HCT116 (cell line): ENCODE data around the gene MARK1. TPM values are rescaled to one million over a fixed set of nuclear protein-coding genes. Genes with fewer than 3 reads are reported as not detected.

Experiments
- ATAC-seq: fragments of 200-7000 bp; cut with Tn5 transposase; 2 replicates; pipeline ENCODE4 v1.9.1; 2020; ENCODE audit warnings: mild to moderate bottlenecking, moderate library complexity
- BruUV-seq: library from RNA; stranded (reverse); fragments of 400-500 nt; replicated peaks from 2 replicates; lab custom pipeline; 2021; lab: Mats Ljungman, UMichigan
- CTCF ChIA-PET: fragments of 300-600 bp; sonication (Branson Sonifier 250); formaldehyde crosslinking; loops from one replicate; lab custom pipeline; 2021; ENCODE audit warnings: antibody characterized with exemption; lab: Charles Lee
- POLR2A ChIA-PET: fragments of 300-600, 350-600 bp; sonication (Branson Sonifier 250); formaldehyde crosslinking; loops from one replicate; lab custom pipeline; 2021; ENCODE audit warnings: antibody characterized with exemption; lab: Charles Lee
- RAD21 ChIA-PET, 2 experiments: fragments of 300-600 bp; sonication (Branson Sonifier 250); formaldehyde crosslinking; loops; one replicate each; lab custom pipeline; 2023; ENCODE audit warnings: low total read pairs in 2 of 2; ENCODE audit not compliant: uncharacterized antibody in 2 of 2, unreplicated experiment in 2 of 2, low non-redundant PET in 1 of 2; lab: Charles Lee
- DNase-seq: peaks from one replicate; pipeline ENCODE4 v3.0.0-alpha.2; 2010; ENCODE audit warnings: low read depth, low spot score
- H2AFZ ChIP-seq: fragments of 200-600 bp; shearing (Covaris generic), sonication (generic); 2 replicates; pipeline ENCODE4 v1.6.1; 2017; ENCODE audit warnings: low read depth, mixed run types, mixed read lengths, antibody characterized with exemption, low read length; ENCODE audit not compliant: poor library complexity, severe bottlenecking
- H3K27ac ChIP-seq: 2 replicates; pipeline ENCODE4 v1.5.1; 2012; ENCODE audit warnings: low read depth, low read length
- H3K27me3 ChIP-seq: fragments of 200-600 bp; sonication (generic); 2 replicates; pipeline ENCODE4 v1.6.1; 2016; ENCODE audit warnings: mixed run types, low read length, mixed read lengths; ENCODE audit not compliant: insufficient read depth
- H3K36me3 ChIP-seq, 2 experiments: fragments of 200-500 bp in 1 of 2; fragments of 200-600 bp in 1 of 2; sonication (Bioruptor generic) in 1 of 2; sonication (generic) in 1 of 2; 2 replicates each; pipeline versions ENCODE4 v1.5.1 to v1.6.1; 2014 to 2016; ENCODE audit warnings: low read length in 2 of 2, inconsistent platforms in 1 of 2, mixed read lengths in 1 of 2, mixed run types in 1 of 2; ENCODE audit not compliant: insufficient read depth in 2 of 2, control insufficient read depth in 1 of 2
- H3K4me1 ChIP-seq, 2 experiments: fragments of 200-600 bp in 1 of 2; sonication (generic) in 1 of 2; 2 replicates each; pipeline versions ENCODE4 v1.5.1 to v1.6.1; 2012 to 2017; ENCODE audit warnings: low read length in 2 of 2, inconsistent platforms in 1 of 2, mild to moderate bottlenecking in 1 of 2, mixed read lengths in 1 of 2, mixed run types in 1 of 2, moderate library complexity in 1 of 2; ENCODE audit not compliant: insufficient read depth in 2 of 2, control insufficient read depth in 1 of 2
- H3K4me2 ChIP-seq: fragments of 200-600 bp; sonication (generic); 2 replicates; pipeline ENCODE4 v1.6.1; 2017; ENCODE audit warnings: mixed run types, low read length, mixed read lengths
- H3K4me3 ChIP-seq, 2 experiments: fragments of 200-600 bp in 1 of 2; sonication (generic) in 1 of 2; replicated peaks in 1 of 2; 2 replicates each; pipeline ENCODE4 v1.5.1; 2011 to 2016; ENCODE audit warnings: low read length in 2 of 2, control low read depth in 1 of 2, low read depth in 1 of 2, mild to moderate bottlenecking in 1 of 2, mixed read lengths in 1 of 2, mixed run types in 1 of 2
- H3K79me2 ChIP-seq: fragments of 200-600 bp; sonication (generic); 2 replicates; pipeline ENCODE4 v1.6.1; 2017; ENCODE audit warnings: mild to moderate bottlenecking, mixed run types, low read length, moderate library complexity, mixed read lengths; ENCODE audit not compliant: insufficient read depth
- H3K9ac ChIP-seq: fragments of 200-600 bp; sonication (generic); 2 replicates; pipeline ENCODE4 v1.6.1; 2016; ENCODE audit warnings: low read length, mixed read lengths
- H3K9me2 ChIP-seq: fragments of 200-600 bp; sonication (generic), shearing (Covaris generic); 2 replicates; pipeline ENCODE4 v1.6.1; 2017; ENCODE audit warnings: mixed run types, mild to moderate bottlenecking, moderate library complexity; ENCODE audit not compliant: insufficient read depth
- H3K9me3 ChIP-seq, 2 experiments: fragments of 200-500 bp in 1 of 2; fragments of 200-600 bp in 1 of 2; sonication (Bioruptor generic) in 1 of 2; sonication (generic) in 1 of 2; 2 replicates each; pipeline ENCODE4 v1.6.1; 2014 to 2017; ENCODE audit warnings: low read length in 2 of 2, mixed read lengths in 2 of 2, inconsistent platforms in 1 of 2, low read depth in 1 of 2, mild to moderate bottlenecking in 1 of 2, mixed run types in 1 of 2, moderate library complexity in 1 of 2; ENCODE audit not compliant: control insufficient read depth in 1 of 2, insufficient read depth in 1 of 2
- H4K20me1 ChIP-seq: fragments of 200-600 bp; sonication (generic), shearing (Covaris generic); 2 replicates; pipeline ENCODE4 v1.6.1; 2017; ENCODE audit warnings: mixed run types, mild to moderate bottlenecking, moderate library complexity; ENCODE audit not compliant: insufficient read depth
- ATF3 ChIP-seq: IDR thresholded peaks from 2 replicates; pipeline ENCODE4 v1.6.1; 2012
- CBX3 ChIP-seq: IDR thresholded peaks from 2 replicates; pipeline ENCODE4 v1.6.1; 2012; ENCODE audit warnings: low read depth
- CEBPB ChIP-seq: IDR thresholded peaks from 2 replicates; pipeline ENCODE4 v1.6.1; 2012; ENCODE audit warnings: low read depth
- EGR1 ChIP-seq: IDR thresholded peaks from 2 replicates; pipeline ENCODE4 v1.6.1; 2012; ENCODE audit warnings: low read depth
- ELF1 ChIP-seq: IDR thresholded peaks from 2 replicates; pipeline ENCODE4 v1.6.1; 2012; ENCODE audit warnings: low read depth, borderline replicate concordance
- EZH2 ChIP-seq: fragments of 200-600 bp; sonication (generic); IDR thresholded peaks from 2 replicates; pipeline ENCODE4 v1.6.1; 2017; ENCODE audit warnings: antibody characterized with exemption, mixed run types
- EZH2phosphoT487 ChIP-seq: fragments of 200-600 bp; IDR thresholded peaks from 2 replicates; pipeline ENCODE4 v1.6.1; 2018; ENCODE audit warnings: antibody characterized with exemption, borderline replicate concordance
- FOSL1 ChIP-seq: IDR thresholded peaks from 2 replicates; pipeline ENCODE4 v1.6.1; 2012; ENCODE audit warnings: low read depth
- JUND ChIP-seq: IDR thresholded peaks from 2 replicates; pipeline ENCODE4 v1.6.1; 2012
- MAX ChIP-seq: IDR thresholded peaks from 2 replicates; pipeline ENCODE4 v1.6.1; 2012
- POLR2A ChIP-seq: IDR thresholded peaks from 2 replicates; pipeline ENCODE4 v1.7.0; 2011; ENCODE audit warnings: borderline replicate concordance; ENCODE audit not compliant: insufficient read depth, insufficient read length; ENCODE audit errors: extremely low read depth
- SP1 ChIP-seq: IDR thresholded peaks from 2 replicates; pipeline ENCODE4 v1.6.1; 2012; ENCODE audit warnings: low read depth
- SRF ChIP-seq: IDR thresholded peaks from 2 replicates; pipeline ENCODE4 v1.6.1; 2012; ENCODE audit warnings: low read depth
- TCF7L2 ChIP-seq: IDR thresholded peaks from 2 replicates; pipeline ENCODE4 v1.7.0; 2011; ENCODE audit warnings: borderline replicate concordance, inconsistent platforms; ENCODE audit not compliant: insufficient read depth, insufficient read length; ENCODE audit errors: extremely low read depth
- YY1 ChIP-seq: IDR thresholded peaks from 2 replicates; pipeline ENCODE4 v1.6.1; 2011; ENCODE audit warnings: low read length, low read depth, moderate library complexity, mild to moderate bottlenecking; ENCODE audit not compliant: insufficient replicate concordance; ENCODE audit errors: extremely low read depth
- ZFX ChIP-seq: fragments of 450-650 bp; IDR thresholded peaks from 2 replicates; pipeline ENCODE4 v1.6.1; 2017
- ZNF274 ChIP-seq: fragments of 200-500 bp; sonication (Bioruptor generic); IDR thresholded peaks from 2 replicates; pipeline ENCODE4 v1.6.1; 2014; ENCODE audit warnings: mild to moderate bottlenecking, low read depth, low read length, inconsistent platforms
- intact Hi-C: fragments of 100-400 bp; cut with micrococcal nuclease; formaldehyde crosslinking; loops from 2 replicates; pipeline ENCODE4 v1.10.0; 2022
- total RNA-seq: library from RNA; stranded (reverse); gene quantifications from one replicate; pipeline ENCODE4 v1.2.1, GENCODE V29; 2021; ENCODE audit not compliant: unreplicated experiment
- TF ChIP-seq, protein P1 (sequence below), 3 experiments: fragments of 200-600 bp in 1 of 3; sonication (generic) in 1 of 3; IDR thresholded peaks in 2 of 3; conservative IDR thresholded peaks in 1 of 3; 2 replicates each; pipeline ENCODE4 v1.5.1; 2012 to 2017; ENCODE audit warnings: low read depth in 2 of 3, low read length in 2 of 3, antibody characterized with exemption in 1 of 3, borderline replicate concordance in 1 of 3, control low read depth in 1 of 3, mild to moderate bottlenecking in 1 of 3, mixed read lengths in 1 of 3, mixed run types in 1 of 3, moderate library complexity in 1 of 3; ENCODE audit not compliant: insufficient read depth in 1 of 3
- TF ChIP-seq, protein P2 (sequence below): IDR thresholded peaks from 2 replicates; pipeline ENCODE4 v1.6.1; 2011; ENCODE audit warnings: mild to moderate bottlenecking, low read length, moderate library complexity; ENCODE audit not compliant: insufficient replicate concordance; ENCODE audit errors: extremely low read depth

Gene MARK1
- total RNA-seq, 1 experiment from 2014 or later = 3.6 TPM

- no peaks in the 10 kb centered on the region for H3K9me3 ChIP-seq
- ATAC-seq = no peak
- CTCF ChIA-PET = interaction anchor here (2.0 kb wide), 1 partner anchor 28 kb away, joined by 6 read pairs; no protein-coding TSS in a partner anchor
- no peaks in the 10 kb centered on the region; a peak in 2 of 4 replicates for H3K4me1 ChIP-seq
- TF ChIP-seq FOSL1 (no peak), EZH2phosphoT487 (no peak), ZFX (no peak), TCF7L2 (no peak), EGR1 (no peak), ELF1 (no peak), MAX (no peak), SRF (no peak), CEBPB (no peak), ATF3 (no peak), CBX3 (no peak), POLR2A (no peak), SP1 (no peak), EZH2 (no peak), ZNF274 (no peak), JUND (no peak), YY1 (no peak)
- TF ChIP-seq, protein P1, sequence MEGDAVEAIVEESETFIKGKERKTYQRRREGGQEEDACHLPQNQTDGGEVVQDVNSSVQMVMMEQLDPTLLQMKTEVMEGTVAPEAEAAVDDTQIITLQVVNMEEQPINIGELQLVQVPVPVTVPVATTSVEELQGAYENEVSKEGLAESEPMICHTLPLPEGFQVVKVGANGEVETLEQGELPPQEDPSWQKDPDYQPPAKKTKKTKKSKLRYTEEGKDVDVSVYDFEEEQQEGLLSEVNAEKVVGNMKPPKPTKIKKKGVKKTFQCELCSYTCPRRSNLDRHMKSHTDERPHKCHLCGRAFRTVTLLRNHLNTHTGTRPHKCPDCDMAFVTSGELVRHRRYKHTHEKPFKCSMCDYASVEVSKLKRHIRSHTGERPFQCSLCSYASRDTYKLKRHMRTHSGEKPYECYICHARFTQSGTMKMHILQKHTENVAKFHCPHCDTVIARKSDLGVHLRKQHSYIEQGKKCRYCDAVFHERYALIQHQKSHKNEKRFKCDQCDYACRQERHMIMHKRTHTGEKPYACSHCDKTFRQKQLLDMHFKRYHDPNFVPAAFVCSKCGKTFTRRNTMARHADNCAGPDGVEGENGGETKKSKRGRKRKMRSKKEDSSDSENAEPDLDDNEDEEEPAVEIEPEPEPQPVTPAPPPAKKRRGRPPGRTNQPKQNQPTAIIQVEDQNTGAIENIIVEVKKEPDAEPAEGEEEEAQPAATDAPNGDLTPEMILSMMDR (IDR thresholded peaks at IDR 0.05 in 2 of 3, conservative IDR thresholded peaks at IDR 0.05 in 1 of 3; ENCODE audit: borderline replicate concordance in 1 of 3, insufficient read depth in 1 of 3, low read depth in 2 of 3, low read length in 2 of 3) = no peak
- TF ChIP-seq, protein P2, sequence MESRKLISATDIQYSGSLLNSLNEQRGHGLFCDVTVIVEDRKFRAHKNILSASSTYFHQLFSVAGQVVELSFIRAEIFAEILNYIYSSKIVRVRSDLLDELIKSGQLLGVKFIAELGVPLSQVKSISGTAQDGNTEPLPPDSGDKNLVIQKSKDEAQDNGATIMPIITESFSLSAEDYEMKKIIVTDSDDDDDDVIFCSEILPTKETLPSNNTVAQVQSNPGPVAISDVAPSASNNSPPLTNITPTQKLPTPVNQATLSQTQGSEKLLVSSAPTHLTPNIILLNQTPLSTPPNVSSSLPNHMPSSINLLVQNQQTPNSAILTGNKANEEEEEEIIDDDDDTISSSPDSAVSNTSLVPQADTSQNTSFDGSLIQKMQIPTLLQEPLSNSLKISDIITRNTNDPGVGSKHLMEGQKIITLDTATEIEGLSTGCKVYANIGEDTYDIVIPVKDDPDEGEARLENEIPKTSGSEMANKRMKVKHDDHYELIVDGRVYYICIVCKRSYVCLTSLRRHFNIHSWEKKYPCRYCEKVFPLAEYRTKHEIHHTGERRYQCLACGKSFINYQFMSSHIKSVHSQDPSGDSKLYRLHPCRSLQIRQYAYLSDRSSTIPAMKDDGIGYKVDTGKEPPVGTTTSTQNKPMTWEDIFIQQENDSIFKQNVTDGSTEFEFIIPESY = no peak
- no peak overlapping the region for H3K4me2 ChIP-seq
- RAD21 ChIA-PET = no interaction called here
- no peaks in the 10 kb centered on the region for H3K36me3 ChIP-seq
- no peak for DNase-seq
- no peak overlapping the region for H3K4me3 ChIP-seq
- intact Hi-C loops = no loop called here
- no peak overlapping the region for H3K27ac ChIP-seq
- H3K9ac ChIP-seq = no peak overlapping the region
- no TSS peak for BruUV-seq
- no peaks in the 10 kb centered on the region for H3K79me2 ChIP-seq
- POLR2A ChIA-PET = no interaction called here
- H4K20me1 ChIP-seq = no peaks in the 10 kb centered on the region
- no peak overlapping the region for H2AFZ ChIP-seq
- H3K27me3 ChIP-seq = no peaks in the 10 kb centered on the region
- no peaks in the 10 kb centered on the region for H3K9me2 ChIP-seq
These were observed 177.8 kb downstream of the MARK1 start for GRCh38 chr1:220705782-220706181.
